Mesenchymal stem cell (in vitro differentiated cells and primary cell): ENCODE results near the gene OR2B6.

Source experiments
- DNase-seq: peaks from one replicate; pipeline ENCODE4 v3.0.0-alpha.2; 2013
- H2AFZ ChIP-seq: one replicate; pipeline ENCODE4 v1.6.1; 2013; ENCODE audit warnings: low read depth, mild to moderate bottlenecking, control low read depth, inconsistent platforms, low read length, moderate library complexity
- H2AK5ac ChIP-seq: 2 replicates; pipeline ENCODE4 v1.6.1; 2013; ENCODE audit warnings: low read length, moderate library complexity, mild to moderate bottlenecking, inconsistent platforms; ENCODE audit not compliant: severe bottlenecking
- H2BK120ac ChIP-seq: one replicate; pipeline ENCODE4 v1.6.1; 2013; ENCODE audit warnings: low read depth, mild to moderate bottlenecking, inconsistent platforms, low read length, moderate library complexity
- H2BK12ac ChIP-seq, 2 experiments: one replicate each; pipeline ENCODE4 v1.6.1; 2013; ENCODE audit warnings: inconsistent platforms in 2 of 2, low read length in 2 of 2, mild to moderate bottlenecking in 2 of 2, moderate library complexity in 2 of 2, control low read depth in 1 of 2
- H2BK15ac ChIP-seq: one replicate; pipeline ENCODE4 v1.6.1; 2013; ENCODE audit warnings: mild to moderate bottlenecking, low read depth, inconsistent platforms; ENCODE audit not compliant: poor library complexity, severe bottlenecking
- H2BK5ac ChIP-seq: 2 replicates; pipeline ENCODE4 v1.6.1; 2013; ENCODE audit warnings: low read depth, mild to moderate bottlenecking, low read length, control low read depth, inconsistent platforms; ENCODE audit not compliant: poor library complexity, severe bottlenecking
- H3K14ac ChIP-seq, 2 experiments: one replicate each; pipeline ENCODE4 v1.6.1; 2013; ENCODE audit warnings: inconsistent platforms in 2 of 2, low read length in 2 of 2, control low read depth in 1 of 2, mild to moderate bottlenecking in 1 of 2, moderate library complexity in 1 of 2
- H3K18ac ChIP-seq, 2 experiments: one replicate each; pipeline ENCODE4 v1.6.1; 2013; ENCODE audit warnings: inconsistent platforms in 2 of 2, low read length in 2 of 2, control low read depth in 1 of 2, low read depth in 1 of 2, mild to moderate bottlenecking in 1 of 2
- H3K23ac ChIP-seq, 2 experiments: one replicate each; pipeline ENCODE4 v1.6.1; 2013; ENCODE audit warnings: inconsistent platforms in 2 of 2, low read length in 2 of 2, mild to moderate bottlenecking in 2 of 2, moderate library complexity in 2 of 2, control low read depth in 1 of 2
- H3K27ac ChIP-seq: 2 replicates; pipeline ENCODE4 v1.5.1; 2013; ENCODE audit warnings: mild to moderate bottlenecking, moderate library complexity, low read length, control low read depth, inconsistent platforms; ENCODE audit not compliant: poor library complexity, severe bottlenecking
- H3K27me3 ChIP-seq, 2 experiments: 2 replicates each; pipeline versions ENCODE4 v1.6.1 to v1.7.0; 2013; ENCODE audit warnings: low read length in 2 of 2, mild to moderate bottlenecking in 2 of 2, moderate library complexity in 2 of 2, control low read depth in 1 of 2, inconsistent platforms in 1 of 2; ENCODE audit not compliant: control insufficient read depth in 1 of 2, insufficient read depth in 1 of 2
- H3K36me3 ChIP-seq, 2 experiments: 2 replicates each; pipeline versions ENCODE4 v1.6.1 to v1.7.0; 2013; ENCODE audit warnings: low read length in 2 of 2, control low read depth in 1 of 2, inconsistent platforms in 1 of 2, low read depth in 1 of 2, mild to moderate bottlenecking in 1 of 2; ENCODE audit not compliant: insufficient read depth in 2 of 2, control insufficient read depth in 1 of 2
- H3K4ac ChIP-seq, 2 experiments: one replicate each; pipeline ENCODE4 v1.6.1; 2013; ENCODE audit warnings: inconsistent platforms in 2 of 2, low read length in 2 of 2, mild to moderate bottlenecking in 2 of 2, moderate library complexity in 2 of 2, control low read depth in 1 of 2, low read depth in 1 of 2
- H3K4me1 ChIP-seq: 2 replicates; pipeline ENCODE4 v1.6.1; 2013; ENCODE audit warnings: low read depth, low read length, control low read depth; ENCODE audit not compliant: control insufficient read depth, insufficient read depth
- H3K4me2 ChIP-seq: 2 replicates; pipeline ENCODE4 v1.6.1; 2013; ENCODE audit warnings: low read length, mild to moderate bottlenecking, inconsistent platforms; ENCODE audit not compliant: poor library complexity, severe bottlenecking
- H3K4me3 ChIP-seq, 2 experiments: 2 replicates each; pipeline versions ENCODE4 v1.5.1 to v1.7.0; 2013; ENCODE audit warnings: low read length in 2 of 2, mild to moderate bottlenecking in 2 of 2, control low read depth in 1 of 2, low read depth in 1 of 2; ENCODE audit not compliant: insufficient read depth in 1 of 2
- H3K79me1 ChIP-seq: replicated peaks from 2 replicates; pipeline ENCODE4 v1.6.1; 2013; ENCODE audit warnings: mild to moderate bottlenecking, control low read depth, low read length, inconsistent platforms; ENCODE audit not compliant: poor library complexity, severe bottlenecking
- H3K9ac ChIP-seq: 2 replicates; pipeline ENCODE4 v1.7.0; 2013; ENCODE audit warnings: mild to moderate bottlenecking, low read length, moderate library complexity
- H3K9me3 ChIP-seq: 2 replicates; pipeline ENCODE4 v1.7.0; 2013; ENCODE audit warnings: mild to moderate bottlenecking, low read length; ENCODE audit not compliant: control insufficient read depth
- H4K8ac ChIP-seq: one replicate; pipeline ENCODE4 v1.6.1; 2013; ENCODE audit warnings: inconsistent platforms, mild to moderate bottlenecking, low read length, moderate library complexity
- H4K91ac ChIP-seq: one replicate; pipeline ENCODE4 v1.6.1; 2013; ENCODE audit warnings: mild to moderate bottlenecking, low read length, inconsistent platforms
- WGBS: methylation state at CpG from one replicate; pipeline ENCODE4 v1.1.7; 2013; ENCODE audit warnings: mixed read lengths; 5-methylcytosine and 5-hydroxymethylcytosine counted together

The OR2B6 gene

GRCh38 chr6:28003661-28004060, 46.6 kb downstream of the OR2B6 start:
- no peaks in the 10 kb centered on the region for H3K36me3 ChIP-seq
- no peaks in the 10 kb centered on the region for H3K9me3 ChIP-seq
- H2BK120ac ChIP-seq, result no peak overlapping the region
- H3K27ac ChIP-seq, result no peak overlapping the region
- H3K4me3 ChIP-seq, result no peak overlapping the region
- H3K4me2 ChIP-seq, result no peak overlapping the region
- H3K79me1 ChIP-seq, result no peaks in the 10 kb centered on the region
- H2BK5ac ChIP-seq, result no peak overlapping the region
- H3K9ac ChIP-seq, result no peak overlapping the region
- H2BK12ac ChIP-seq, result no peak overlapping the region
- H3K23ac ChIP-seq, result no peak overlapping the region
- peaks cover 2% of the 10 kb centered on the region for H3K4me1 ChIP-seq
- H2AFZ ChIP-seq, result no peak overlapping the region
- no peak overlapping the region for H3K14ac ChIP-seq
- no peak for DNase-seq
- H3K4ac ChIP-seq, result no peak overlapping the region
- H4K8ac ChIP-seq, result no peak overlapping the region
- H3K18ac ChIP-seq, result no peak overlapping the region
- no peak overlapping the region for H2BK15ac ChIP-seq
- H4K91ac ChIP-seq, result no peak overlapping the region
- WGBS, result 67% methylated on average over 3 of the region's 3 CpGs
- H2AK5ac ChIP-seq, result no peak overlapping the region
- no peaks in the 10 kb centered on the region for H3K27me3 ChIP-seq

- Histone ChIP-seq H3K18ac (no peak overlapping the region), H3K9ac (no peak overlapping the region), H2BK15ac (no peak overlapping the region), H3K36me3 (no peaks in the 10 kb centered on the region), H3K4ac (no peak overlapping the region), H3K4me3 (no peak overlapping the region), H4K91ac (no peak overlapping the region), H2BK12ac (no peak overlapping the region), H3K4me2 (no peak overlapping the region), H2BK120ac (no peak overlapping the region), H3K23ac (no peak overlapping the region), H4K8ac (no peak overlapping the region), H3K14ac (no peak overlapping the region), H3K27ac (no peak overlapping the region), H3K9me3 (no peaks in the 10 kb centered on the region), H3K27me3 (no peaks in the 10 kb centered on the region), H3K4me1 (peaks cover 2% of the 10 kb centered on the region), H2AFZ (no peak overlapping the region), H2AK5ac (no peak overlapping the region), H3K79me1 (no peaks in the 10 kb centered on the region), H2BK5ac (no peak overlapping the region)
- DNase-seq, result no peak
- WGBS, result 74% methylated on average over 5 of the region's 5 CpGs
These were observed 47.5 kb downstream of the OR2B6 start for GRCh38 chr6:28004350-28005151.

- no peak overlapping the region for H2AFZ ChIP-seq
- 72% methylated on average over 5 of the region's 5 CpGs for WGBS
- no peak overlapping the region for H2BK15ac ChIP-seq
- H3K9ac ChIP-seq, result no peak overlapping the region
- H2AK5ac ChIP-seq, result no peak overlapping the region
- no peak overlapping the region for H4K8ac ChIP-seq
- H3K9me3 ChIP-seq, result no peaks in the 10 kb centered on the region
- no peaks in the 10 kb centered on the region for H3K79me1 ChIP-seq
- no peak overlapping the region for H2BK120ac ChIP-seq
- H2BK12ac ChIP-seq, result no peak overlapping the region
- H3K4me1 ChIP-seq, result peaks cover 2% of the 10 kb centered on the region
- DNase-seq, result no peak
- no peak overlapping the region for H3K4me2 ChIP-seq
- no peak overlapping the region for H3K18ac ChIP-seq
- H3K14ac ChIP-seq, result no peak overlapping the region
- no peak overlapping the region for H3K27ac ChIP-seq
- no peaks in the 10 kb centered on the region for H3K36me3 ChIP-seq
- H3K4me3 ChIP-seq, result no peak overlapping the region
- no peak overlapping the region for H3K23ac ChIP-seq
- no peaks in the 10 kb centered on the region for H3K27me3 ChIP-seq
- no peak overlapping the region for H3K4ac ChIP-seq
- H2BK5ac ChIP-seq, result no peak overlapping the region
- no peak overlapping the region for H4K91ac ChIP-seq
These were observed 48.3 kb downstream of the OR2B6 start for GRCh38 chr6:28005152-28005890.

GRCh38 chr6:28005975-28006374, 48.9 kb downstream of the OR2B6 start:
- H2BK120ac ChIP-seq, result no peak overlapping the region
- H4K8ac ChIP-seq, result no peak overlapping the region
- H3K79me1 ChIP-seq, result no peaks in the 10 kb centered on the region
- no peak overlapping the region for H2BK15ac ChIP-seq
- H2AK5ac ChIP-seq, result no peak overlapping the region
- H3K36me3 ChIP-seq, result no peaks in the 10 kb centered on the region
- H3K27me3 ChIP-seq, result no peaks in the 10 kb centered on the region
- 52% methylated on average over 3 of the region's 3 CpGs for WGBS
- H3K14ac ChIP-seq, result no peak overlapping the region
- H3K9me3 ChIP-seq, result no peaks in the 10 kb centered on the region
- H3K4me1 ChIP-seq, result peaks cover 2% of the 10 kb centered on the region
- no peak overlapping the region for H2AFZ ChIP-seq
- no peak overlapping the region for H3K9ac ChIP-seq
- no peak overlapping the region for H3K4me2 ChIP-seq
- no peak overlapping the region for H4K91ac ChIP-seq
- no peak overlapping the region for H3K27ac ChIP-seq
- H2BK5ac ChIP-seq, result no peak overlapping the region
- H3K23ac ChIP-seq, result no peak overlapping the region
- DNase-seq, result no peak
- H2BK12ac ChIP-seq, result no peak overlapping the region
- no peak overlapping the region for H3K4ac ChIP-seq
- H3K4me3 ChIP-seq, result no peak overlapping the region
- H3K18ac ChIP-seq, result no peak overlapping the region
